ENCODE measurements around the gene POLR3B.
"Not testable (repeated sequence)": the region's sequence is repeated elsewhere in the genome, so short reads cannot be mapped to it uniquely, and the experiment has no call there.

POLR3B gene

DNA sequence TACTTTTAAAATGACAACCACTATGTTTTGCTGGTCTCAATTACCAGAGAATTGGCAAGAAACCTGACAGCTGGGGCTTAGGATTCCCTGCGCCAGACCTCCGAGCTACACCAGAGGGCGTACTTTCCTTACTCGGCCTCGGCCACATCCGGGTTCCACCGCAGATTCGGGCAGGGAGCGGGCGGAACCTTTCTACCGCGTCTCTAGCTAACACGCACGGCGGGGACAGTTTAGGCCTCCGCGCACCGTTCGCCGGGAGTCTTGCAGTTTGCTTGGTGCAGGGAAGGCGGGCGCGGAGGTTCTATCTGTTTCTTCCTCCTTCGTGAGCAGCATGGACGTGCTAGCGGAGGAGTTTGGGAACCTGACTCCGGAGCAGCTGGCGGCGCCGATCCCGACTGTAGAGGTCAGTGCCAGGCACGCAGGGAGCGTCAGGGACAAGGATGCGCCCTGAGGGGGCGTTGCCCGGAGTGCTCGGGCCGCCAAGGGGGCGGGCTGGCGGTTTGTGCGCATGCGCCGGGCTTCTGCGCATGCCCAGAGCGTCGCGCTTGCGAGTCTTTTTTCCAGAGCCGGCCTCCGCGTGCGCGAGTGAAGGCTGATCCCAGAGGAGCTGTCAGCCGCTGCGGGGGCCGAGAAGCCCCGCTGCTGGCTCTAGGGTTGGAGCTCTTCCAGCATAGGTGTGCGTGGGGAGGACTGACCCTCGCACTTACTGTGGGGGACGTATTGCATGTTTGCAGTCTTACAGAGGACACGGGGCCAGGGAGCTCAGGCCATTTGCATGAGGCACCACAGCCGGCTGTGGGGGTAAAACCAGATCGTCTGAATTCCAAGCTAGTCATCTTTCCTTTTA is at the start of gene POLR3B:
Gene POLR3B, plus strand, starts transcription at position 200 of the 847 bp plus-strand sequence. Its CDS starts 132 bp downstream, at position 332.
- peak; percentile 78 for DNase-seq

DNA sequence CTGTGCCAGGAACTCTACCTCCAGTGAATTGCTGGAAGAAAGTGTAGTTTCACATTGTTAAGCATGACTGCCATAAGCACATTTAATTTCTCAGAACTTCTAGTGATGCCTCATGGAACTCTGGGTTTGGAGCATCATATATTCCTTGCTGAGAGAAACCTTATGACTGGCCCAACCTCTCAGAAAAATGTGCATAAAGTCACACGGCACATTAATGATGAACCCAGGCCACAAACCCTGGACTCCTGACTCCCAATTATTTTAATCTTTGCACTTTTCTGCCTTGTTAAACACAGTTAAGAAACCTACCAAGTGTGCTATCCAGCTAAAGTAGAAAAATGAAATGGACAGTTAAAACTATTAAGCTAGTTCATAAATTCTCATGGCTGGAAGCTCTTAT is 49.4 kb upstream of the POLR3B start:
- DNase-seq = no peak

DNA sequence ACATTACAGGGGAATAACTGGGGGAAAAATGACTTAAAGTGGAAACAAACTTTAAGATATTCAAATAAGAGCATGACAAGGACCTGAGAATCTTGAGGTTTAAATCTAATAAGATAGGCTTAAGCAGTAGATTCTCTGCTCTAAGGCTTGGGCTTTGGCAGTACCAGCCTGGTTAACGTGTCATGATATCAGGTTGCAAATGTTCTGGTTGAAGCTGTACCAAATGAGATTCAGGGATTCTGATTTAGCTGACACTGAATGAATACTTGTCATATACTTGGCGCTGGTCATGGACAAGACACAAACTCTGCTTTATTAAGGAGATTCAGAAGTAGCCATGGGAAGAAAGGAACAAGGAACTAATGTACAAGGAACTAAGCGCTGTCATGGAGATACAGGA is 48.9 kb upstream of the POLR3B start:
- no peak for DNase-seq

DNA sequence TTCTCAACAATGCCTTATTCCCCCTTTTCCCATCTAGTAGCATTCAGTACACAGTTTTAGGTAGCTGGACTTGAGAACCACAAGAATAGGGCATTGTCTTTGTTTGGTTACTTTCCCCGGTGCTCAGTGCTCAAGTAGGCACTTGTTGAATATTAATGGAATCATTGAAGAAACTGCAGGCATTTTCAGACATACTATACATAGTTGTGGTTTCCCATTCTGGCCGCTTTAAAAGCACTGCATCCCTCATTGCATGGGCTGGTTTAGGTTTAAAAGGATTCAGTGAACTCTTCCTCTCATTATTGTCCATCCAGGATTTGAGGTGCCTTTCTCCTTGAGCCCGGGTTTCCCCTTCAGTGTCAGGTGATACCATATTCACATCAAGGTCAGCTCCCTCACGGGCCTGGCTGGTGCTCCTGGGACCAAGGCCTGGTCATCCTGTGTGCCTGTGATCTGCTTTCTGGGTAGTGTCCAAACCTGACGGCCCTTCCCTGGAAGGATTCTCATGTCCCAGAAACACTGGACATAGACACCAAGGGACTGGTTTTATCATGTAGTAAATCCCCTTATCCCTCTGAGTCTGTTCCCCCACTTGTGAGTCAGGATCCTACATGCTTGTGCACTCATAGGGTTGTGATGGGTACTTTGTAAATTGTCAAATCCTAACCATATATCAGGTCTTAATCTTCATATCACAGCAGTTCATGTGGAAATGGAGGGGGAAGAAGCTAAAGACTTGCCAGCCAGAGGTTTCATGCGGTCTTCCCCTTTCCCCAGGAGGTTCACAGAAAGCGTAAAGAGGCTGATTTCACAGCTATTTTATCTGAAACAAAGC is 47.7 kb upstream of the POLR3B start:
- no peak for DNase-seq

DNA sequence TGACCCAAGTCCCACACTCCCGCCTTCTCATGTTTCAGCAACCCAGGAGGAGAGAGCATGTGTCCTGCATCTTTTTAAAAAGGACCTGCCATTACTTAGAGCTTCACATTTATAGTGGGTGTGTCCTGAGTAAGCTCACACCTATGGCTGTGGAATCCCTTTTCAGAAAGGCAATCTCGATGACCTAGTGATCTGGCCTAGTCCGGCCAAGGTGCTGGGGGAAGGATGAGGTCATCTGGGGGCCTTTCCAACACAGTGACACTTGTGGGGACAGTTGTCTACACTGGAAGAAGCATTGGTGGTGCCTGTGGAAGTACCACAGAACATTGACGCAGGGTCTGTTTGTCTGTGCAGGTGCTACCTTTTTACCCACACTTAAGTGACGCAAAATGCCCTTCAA is 46.9 kb upstream of the POLR3B start:
- no peak for DNase-seq

DNA sequence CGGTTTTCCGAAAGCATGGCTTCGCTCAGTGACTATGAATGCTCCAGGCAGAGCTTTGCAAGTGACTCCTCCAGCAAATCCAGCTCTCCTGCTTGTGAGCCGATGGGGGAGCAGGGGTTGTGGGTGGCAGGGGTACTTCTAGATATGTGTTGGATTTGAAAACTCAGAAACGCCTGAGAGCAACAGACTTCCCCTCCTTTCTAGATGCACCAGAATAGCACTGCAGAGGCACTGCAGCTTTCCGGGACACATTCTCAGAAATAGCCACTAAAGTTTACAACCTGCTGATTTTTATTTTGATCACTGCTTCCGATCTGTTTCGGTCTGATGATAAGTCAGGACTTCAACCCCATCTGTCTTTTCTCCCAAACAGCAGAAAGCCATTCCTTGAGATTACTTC is 46.4 kb upstream of the POLR3B start:
- no peak for DNase-seq

DNA sequence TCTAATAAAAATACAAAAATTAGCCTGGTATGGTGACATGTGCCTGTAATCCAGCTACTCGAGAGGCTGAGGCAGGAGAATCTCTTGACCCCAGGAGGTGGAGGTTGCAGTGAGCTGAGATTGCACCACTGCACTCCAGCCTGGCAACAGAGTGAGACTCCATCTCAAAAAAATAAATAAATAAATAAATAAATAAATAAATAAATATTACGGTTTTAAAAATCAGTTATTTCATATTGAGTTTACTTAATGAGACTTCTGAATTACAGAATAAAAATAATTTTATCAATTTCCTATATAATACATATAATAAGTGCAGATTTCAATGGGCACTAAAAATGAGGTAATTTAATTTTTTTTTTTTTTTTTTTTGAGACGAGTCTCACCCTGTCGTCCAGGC is 44.1 kb upstream of the POLR3B start:
- DNase-seq = not testable (repeated sequence)

DNA sequence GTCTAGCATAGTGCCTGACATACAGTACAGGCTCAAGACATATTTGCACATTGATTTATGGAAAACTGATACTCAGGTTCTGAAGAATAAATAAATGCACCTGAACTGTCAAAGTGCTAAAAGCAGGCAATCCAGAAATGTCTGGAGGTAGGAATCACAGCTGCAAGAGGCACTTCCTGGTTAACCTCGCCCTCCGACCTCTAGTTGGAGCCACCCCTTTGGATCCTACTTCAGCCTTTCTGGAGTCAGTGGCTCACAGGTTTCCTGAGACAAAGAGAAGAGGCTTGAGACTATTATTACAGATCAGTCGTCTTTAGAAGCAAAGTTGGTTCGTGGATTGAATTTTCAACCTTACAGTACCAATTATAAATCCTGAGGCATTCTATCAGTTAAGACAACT is 42.0 kb upstream of the POLR3B start:
- no peak for DNase-seq

DNA sequence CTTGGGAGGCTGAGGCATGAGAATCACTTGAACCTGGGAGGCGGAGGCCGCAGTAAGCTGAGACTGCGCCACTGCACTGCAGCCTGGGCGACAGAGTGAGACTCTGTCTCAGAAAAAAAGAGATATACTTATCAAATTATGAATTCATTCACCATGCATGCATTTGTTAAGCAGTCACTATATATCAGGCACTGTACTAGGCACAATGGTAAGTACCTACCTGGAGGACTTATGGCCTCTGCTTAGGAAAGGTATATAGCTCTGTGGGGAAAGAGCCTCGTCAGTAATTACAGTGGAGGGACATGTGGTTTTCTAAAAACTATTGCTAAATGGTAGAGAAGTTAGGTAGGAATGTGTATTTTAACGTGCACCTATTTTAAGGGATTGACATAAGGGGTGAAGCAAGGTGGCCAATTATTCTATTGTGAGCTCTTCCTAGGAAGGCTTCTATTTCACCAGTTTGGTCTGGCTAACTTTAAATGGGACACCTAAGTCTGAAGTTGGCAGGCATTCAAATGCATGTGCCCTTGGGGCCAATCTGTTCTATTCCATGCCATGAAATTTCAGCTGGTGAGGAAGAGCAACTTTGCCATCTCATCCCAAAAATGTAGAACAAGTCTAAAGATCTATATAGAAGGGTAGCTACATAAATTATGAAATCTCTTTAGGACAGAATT is 40.0 kb upstream of the POLR3B start:
- DNase-seq = no peak

DNA sequence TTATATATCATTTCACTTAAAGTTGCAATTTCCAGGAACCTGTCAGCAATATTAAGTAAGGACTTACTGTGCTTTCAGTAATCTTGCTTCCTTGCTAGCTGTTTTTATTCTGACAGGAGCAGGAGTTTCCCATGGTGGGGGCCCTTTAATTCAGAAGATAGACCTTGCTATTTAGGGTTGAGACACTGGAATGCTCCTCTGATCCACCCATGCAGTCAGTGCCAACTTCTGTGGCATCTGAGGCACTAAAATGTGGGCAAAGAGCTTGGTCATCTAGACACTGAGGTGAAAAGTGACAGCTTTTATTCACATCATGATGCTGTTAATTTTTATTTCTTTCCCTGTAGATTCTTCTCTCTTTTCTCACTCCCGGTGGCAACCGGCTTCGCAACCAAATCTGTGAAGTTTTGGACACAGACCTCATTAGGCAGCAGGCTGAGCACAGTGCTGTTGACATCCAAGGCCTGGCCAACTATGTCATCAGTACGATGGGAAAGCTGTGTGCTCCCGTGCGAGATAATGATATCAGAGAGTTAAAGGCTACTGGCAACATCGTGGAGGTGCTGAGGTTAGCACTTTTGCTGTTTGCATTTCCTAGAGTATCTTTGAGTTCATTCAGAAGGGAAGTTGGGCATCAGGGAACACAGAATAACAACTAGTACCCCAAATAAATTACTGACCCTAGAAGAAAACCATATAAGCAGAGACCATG is 36.3 kb upstream of the POLR3B start:
- DNase-seq = no peak

DNA sequence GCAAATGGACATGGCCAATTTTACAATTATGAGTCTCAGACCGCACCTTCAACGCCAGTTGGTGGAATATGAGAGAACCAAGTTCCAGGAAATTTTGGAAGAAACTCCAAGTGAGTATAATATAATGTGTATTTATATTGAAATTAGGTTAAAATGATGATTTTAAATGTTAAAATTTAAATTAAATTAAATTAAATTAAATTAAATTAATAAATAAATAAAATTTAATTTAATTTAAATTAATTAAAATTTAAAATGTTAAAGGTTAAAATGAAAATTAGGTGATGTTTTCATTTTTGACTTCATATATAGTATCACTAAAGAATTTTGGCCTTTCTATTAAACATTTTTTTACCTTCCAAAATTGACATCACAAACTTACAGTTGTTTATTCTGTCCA is 34.0 kb upstream of the POLR3B start:
- DNase-seq = no peak

DNA sequence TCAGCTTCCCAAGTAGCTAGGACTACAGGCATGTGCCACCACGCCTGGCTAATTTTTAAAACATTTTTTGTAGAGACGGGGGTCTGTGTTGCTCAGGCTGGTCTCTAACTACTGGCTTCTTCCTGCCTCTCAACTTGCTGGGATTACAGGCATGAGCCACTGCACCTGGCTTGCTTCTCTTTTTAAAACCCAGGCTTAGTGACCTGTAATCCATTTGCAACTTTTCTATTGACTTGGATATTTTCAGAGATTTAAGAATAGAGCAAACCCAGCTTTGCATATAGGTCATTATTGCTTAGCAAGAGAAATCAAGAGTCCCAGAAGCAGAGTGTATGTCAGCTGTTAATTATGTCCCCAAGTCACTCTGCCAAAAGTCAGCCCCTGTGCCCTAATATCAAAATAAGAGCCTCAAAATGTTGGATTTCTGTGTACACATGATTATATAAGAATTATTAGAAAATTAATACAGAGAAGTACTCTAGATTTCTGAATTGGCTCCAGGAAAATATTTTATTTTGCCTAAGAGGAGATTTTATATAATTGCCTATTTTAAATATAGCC is 30.2 kb upstream of the POLR3B start:
- DNase-seq = no peak

DNA sequence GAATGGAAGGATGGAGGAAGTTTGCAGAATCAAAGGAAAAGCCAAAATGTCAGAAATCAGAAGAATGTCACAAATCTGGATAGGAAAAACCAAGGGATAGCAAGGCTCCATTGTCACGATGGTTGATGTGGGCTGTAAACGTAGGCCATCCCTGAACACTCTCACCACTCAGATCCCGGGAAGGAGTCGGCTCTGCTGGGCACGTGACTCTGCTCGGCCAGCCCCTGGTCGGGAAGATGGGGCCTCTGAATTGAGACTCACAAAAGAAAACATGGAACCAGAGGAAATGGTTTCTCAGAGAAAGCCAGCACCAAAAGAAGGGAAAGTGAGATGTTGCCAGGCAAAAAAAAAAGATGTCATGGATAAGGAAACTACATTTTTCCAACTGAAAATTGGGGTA is 28.8 kb upstream of the POLR3B start:
- no peak for DNase-seq

DNA sequence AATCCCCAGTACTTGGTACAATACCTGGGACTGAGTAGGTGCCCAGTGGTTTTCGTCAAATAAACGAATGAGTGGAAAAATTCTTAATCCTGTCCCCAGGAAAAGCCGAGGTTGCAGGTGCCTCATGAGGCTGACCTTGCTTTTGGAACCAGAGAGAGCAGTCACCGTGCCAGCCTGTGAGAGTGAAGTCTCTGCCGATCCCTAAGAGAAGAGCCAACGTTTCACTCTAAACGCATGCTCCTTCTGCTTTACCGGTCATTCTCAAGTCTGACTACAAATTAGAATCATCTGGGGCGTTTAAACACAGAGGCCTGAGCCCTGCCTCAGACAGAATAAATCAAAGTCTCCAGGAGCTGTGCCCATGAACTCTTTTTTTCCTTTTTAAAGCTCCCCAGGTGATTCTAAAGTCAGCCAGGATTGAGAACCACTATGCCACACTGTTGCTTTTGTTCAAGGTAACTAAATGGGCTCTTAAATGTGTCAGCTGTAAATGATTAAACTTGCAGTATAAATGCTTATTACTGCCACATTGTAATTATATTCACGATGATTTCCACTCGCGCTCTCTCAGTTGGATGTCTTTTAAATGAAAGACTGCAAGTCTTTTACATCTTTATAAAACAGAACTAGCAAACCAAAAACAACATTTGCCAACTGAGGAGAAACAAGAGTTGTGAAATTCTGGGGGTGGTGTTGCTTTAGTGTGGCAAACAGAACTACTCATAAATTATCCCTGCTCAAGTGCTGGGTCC is 28.1 kb upstream of the POLR3B start:
- DNase-seq = peak; percentile 47

DNA sequence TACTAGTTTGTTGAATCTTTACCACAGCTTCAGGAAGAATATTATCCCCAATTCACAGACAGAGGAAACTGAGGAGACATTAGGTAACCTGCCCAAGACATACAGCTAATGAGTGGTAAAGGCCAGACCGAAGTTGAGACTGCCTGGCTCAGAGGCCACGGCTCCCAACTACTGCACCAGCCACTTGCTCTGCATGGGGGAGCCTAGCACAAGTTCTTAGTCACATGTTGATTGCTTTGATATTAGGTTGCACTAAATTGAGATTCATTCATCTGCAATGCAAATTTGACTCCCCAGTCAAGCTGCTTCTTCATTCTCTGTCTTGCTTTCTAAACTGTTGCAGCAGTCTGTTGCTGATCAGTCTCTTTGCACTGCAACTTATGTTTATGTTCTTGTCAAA is 25.9 kb upstream of the POLR3B start:
- DNase-seq = no peak

DNA sequence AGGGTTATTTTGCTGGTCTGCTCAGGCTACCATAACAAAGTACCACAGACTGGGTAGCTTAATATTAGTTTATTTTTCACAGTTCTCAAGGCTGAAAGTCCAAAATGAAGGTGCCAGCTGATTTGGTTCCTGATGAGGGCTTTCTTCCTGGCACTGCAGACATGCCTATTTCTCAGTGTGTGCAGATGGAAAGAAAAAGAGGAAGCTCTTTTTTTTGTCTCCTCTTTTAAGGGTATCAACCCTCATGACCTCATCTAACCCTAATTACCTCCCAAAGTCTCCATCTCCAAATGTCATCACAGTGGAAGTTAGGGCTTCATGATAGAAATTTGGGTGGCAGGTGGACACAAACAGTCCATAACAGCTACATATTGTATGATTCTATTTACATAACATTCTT is 25.0 kb upstream of the POLR3B start:
- no peak for DNase-seq

DNA sequence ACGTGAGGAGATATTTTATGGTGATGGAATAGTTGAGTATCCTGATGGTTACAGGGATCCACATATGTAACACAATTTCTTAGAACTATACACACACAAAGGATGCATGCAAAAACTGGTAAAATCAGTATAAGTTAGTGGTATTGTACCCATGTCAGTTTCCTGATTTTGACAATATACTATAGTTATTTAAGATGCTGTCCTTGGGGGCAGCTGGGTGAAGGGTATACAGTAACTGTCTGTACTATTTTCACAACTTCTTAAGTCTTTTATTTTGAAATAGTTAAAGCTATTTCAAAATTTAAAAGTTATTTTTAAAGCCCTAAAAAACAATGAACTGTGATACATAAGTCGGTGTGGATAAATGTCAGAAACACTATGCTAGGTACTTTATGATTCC is 24.5 kb upstream of the POLR3B start:
- DNase-seq = no peak

DNA sequence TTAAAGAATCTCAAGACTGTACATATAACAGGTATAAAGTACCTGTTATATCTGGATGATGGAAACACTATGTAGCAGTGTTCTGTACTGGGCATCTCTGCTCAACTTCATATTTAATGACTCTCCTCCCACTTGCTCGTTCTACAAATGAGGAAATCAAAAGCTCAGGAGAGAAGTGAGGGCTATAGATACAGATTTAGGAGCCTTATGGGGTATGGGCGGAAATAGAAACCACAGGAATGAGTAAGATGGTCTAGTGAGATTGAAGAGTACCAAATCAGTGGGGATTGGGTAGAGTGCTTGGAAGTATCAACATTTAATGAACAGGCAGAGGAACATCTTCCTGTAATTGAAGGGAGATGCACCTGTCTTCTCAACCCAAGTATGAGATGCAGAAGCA is 23.8 kb upstream of the POLR3B start:
- DNase-seq = no peak

DNA sequence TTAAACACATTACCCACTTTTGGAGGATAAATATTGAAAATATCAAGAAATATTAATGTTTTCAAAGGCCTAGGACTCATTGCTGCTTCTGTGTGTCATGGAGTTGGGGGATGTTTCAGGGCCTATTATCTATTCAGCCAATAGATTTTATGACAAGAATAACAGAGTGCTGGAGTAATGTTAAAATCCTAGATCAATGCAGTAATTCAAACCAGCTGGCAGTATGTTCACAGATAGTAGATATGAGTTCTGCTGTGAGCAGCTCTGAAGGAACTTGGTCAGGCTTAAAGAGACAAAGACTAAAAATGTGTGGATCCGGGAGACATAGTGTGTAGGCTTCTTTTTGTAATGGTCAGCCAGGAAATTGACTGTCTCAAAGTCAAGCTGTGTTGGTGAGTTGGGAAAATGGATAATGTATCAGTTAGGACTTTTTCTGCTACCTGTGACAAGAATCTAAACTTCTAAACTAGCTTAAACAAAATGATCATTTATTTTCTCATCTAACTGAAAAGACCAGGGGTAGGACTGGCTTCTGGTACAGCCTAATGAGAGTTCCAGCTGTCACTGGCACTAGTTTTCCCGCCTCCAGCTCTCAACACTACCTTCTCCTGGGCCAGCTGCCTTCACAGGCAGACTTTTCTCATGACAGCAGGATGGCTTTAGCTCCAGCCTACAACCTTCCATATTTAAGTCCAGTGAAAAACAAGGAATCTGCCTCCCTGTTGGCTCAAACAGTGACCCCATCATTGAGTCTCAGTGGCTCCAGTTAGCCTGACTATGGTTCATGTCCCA is 16.3 kb upstream of the POLR3B start:
- DNase-seq = no peak

DNA sequence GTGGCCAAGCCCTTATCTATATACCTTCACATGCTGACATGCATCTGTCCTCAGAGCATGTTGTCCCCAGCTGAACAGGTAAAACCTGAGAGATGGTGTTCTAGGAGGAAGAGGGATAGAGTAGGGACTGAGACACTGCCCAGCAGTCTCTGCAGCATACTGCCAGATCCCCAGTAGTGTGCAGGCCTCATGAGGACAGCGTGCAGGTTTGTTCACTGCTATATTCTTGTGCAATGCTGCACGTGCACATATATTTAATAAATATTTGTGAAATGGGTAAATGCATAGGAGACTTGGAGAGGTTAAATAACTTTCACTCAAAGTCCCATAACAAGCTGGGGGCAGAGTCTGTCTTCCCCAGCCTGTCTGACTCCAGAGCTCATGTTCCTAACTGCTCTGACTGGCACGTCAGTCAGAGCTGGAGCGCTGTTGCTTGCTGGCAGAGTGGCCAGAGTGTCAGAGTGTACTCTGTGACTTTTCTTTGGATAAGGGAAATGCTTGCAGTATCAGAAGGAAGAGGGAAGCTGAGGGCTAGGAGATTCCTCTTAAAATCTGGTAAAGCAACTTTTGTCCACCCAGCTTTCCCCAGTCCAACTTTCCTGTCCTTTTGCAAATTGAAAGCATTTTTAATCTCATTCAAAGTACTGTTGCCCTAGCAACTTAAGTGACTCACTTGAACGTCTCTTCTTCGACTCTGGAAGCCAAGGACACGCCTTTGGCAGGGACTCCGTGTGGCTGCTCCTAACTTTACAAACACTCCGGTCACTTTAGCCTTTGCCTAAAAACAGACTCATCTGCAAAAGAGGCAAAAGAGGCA is 14.9 kb upstream of the POLR3B start:
- no peak for DNase-seq

Data from NCI-H1436 treated with DMSO at 0.1 percent for 48 hours (cell line).